HG03064 (cell line): ENCODE data around the gene WDR86.

ENCODE experiments used
- ATAC-seq: cut with Tn5 transposase; IDR thresholded peaks from one replicate; pipeline ENCODE4 v1.9.1; 2021; ENCODE audit warnings: low read depth; ENCODE audit not compliant: unreplicated experiment

Gene WDR86

DNA sequence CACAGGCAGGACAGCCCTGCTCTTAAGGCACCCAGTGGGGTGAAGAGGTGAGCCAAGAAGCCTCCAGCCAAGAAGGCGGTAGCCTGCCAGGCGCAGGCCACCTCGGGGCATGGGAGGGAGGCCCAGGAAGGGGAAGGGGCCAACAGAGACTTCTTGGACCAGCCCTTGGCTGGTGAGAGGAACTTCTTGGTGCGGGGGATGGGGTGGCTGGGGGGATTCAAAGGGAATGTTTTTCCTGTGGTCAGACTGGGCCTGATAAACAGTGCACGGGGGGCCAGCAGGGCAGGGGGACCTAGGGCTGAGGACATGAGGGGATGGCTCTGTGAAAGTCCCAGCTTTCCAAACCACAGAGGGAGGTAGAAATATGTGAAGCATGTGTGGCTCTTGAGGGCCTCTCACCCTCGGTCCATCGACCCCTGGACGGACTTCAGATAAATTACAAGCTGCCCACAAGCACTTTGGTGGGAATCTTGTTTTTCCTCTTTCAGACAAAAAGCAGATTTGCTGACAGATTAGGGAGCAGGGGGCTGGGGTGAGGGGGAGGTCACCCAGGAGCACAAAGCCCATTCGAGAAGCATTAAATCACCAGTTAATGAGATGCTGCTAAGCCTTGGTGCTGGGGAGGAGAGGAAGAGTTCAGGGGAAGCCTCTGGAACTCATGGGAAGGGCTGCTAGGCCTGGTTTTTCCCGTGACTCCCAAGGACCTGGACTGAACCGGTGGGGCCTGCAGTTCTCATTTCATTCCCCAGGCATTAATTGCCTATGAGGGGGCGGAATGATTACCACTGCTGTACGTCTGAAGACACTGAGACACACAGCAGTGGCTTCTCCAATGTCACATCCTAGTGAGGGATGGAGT lies 18.8 kb upstream of the WDR86 start:
- no peak for ATAC-seq

DNA sequence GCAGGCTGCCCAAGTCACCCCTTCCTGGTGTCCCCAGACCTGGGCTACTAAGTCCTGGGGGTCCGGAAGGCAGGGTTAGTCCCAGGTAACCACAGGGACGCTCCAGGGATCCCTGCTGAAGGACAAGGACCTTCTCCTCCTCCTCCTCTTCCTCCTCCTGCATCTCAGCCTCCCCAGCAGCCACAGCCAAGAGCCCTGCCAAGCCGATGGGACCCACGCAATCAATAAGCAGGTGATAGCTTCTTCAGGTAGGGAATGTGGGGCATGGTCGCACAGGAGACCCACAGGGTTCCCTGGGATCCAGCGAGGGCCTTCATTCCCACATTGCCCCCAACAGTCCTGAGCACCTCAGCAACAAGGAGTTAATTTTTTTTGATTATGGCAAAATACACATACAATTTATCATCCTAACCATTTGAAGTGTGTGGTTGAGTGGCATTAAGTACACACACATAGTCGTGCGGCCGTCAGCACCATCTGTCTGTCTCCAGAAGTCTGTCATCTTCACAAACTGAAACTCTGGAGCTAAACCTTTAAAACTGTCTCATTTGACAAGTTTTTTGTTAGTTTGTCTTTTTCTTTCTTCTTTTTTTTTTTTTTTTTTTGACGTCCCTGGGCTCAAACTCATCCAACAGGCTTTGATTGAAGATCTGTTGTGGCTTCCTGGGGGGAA lies 18.0 kb upstream of the WDR86 start:
- no peak for ATAC-seq

DNA sequence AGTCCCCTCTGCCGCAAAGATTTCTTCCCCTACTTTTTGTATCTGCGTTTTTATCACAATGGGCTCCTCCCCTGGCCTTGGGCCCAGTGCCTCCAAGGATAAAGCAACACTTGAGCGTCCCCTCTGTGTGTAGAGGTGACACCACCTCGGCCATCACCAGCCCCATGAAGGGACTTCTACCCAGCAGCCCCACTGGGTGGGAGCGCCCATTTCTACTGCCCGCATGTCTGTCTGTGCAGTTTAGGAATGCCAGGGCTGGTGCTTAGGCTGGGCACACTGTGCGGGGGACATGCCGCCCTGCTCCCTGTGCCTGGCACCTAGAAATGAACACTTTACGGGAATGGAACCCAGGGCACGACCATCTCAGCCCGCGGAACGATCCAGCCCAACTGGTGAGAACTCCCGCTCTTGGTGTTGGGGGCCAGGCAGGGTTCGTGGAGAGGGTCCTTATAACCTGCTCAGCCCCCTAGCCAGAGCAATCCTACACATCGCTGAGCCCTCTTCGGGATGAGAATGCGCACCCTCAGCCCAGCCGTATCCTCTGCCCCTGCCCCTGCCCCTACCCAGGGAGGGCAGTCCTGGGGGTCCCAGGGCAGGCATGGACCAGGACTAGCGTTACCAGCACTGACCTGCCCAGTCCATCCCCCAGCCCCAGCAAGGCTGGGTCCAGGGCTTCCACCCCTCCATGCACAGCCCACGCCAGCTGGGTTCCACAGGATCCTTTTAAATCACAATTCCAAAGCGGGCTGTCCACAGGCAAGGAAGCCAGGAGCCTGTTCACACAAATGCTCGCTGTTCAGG lies 17.3 kb upstream of the WDR86 start:
- no peak for ATAC-seq

DNA sequence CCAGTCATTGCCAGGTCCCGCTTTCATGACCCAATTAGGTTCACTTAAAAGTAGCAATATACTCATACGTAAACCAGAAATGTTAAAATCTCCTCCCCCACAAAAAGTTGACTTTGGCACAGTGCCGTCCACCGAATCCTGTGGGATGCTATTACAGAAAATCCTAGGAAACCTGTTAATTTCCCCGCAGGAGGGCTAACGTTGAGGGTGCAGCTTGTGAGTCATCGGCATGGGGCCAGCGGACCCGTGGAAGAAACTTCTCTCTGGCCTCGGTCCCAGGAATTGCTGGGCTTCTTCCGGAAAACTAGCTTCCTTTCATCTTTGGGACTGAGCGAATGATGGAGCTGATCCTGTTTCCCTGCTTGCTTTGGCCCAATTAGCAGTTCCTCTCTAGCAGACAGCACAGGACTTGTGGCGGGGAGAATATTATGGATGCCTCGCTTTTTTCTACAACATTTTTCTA lies 16.6 kb upstream of the WDR86 start:
- no peak for ATAC-seq

DNA sequence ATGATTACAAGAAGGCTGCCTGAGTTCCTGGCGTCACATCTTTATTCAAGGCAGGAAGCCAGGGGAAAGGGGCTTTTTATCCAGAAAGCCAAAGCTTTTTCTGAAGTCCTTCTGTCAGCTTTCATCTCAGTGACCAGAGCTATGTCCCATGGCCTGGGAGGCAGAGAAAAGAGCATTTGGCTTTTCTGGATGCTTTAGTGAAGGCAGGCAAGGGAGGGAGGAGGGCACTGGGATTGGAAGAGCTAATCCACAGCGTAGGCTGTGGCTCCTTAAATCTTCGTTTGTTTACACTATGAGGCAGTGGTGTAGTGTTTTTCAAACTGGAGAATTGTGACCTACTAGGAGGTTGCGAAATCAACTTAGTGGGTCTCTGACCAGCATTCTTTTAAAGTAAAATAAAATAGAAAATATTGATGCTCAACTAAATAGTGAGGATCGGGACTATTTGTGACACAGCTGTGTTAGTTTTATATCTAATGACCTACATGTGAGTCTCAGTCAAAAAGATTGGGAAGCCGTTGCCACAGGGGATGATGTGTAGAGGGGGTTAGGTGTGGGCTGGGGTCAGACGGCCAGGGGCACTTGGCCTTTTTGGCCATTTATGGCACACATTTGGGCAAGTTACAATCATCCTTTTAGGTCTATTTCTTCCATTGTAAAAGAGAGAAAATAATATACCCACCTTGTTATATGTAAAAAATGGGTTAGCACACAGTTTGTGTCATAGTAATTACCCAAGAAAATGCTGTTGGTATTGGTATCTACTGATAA lies 16.0 kb upstream of the WDR86 start:
- ATAC-seq = no peak

DNA sequence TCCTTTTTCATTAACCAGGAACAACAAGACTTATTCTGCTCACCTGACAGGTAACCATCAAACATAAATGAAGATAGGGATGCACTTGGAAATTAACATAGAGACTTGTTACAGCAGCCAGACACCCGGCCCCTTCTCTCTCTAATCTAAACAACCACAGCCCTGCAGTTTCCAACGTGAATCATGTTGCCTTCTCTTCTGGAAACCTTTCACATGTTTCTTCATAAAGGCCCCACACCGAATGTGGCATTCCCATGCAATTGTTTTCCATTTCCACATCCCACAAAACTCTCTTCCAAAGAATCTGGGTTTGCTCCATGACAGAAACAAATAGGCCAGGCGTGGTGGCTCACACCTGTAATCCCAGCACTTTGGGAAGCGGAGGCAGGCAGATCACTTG lies 15.0 kb upstream of the WDR86 start:
- ATAC-seq = no peak

DNA sequence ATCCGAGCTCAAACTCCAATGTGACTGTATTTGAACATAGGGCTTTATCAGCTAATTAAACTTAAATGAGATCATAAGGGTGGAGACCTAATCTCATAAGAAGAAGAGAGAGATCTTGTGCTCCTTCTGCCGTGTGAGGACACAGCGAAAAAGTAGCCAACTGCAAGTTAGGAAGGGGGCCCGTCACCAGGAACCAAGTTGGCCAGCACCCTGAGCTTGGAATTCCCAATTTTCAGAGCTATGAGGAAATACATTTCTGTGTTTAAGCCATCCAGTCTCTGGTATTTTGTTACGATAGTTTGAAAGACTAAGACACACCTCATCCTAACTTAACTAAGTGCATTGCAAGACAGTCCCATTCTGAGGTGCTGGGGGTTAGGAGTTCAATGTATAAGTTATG lies 14.1 kb upstream of the WDR86 start:
- no peak for ATAC-seq

DNA sequence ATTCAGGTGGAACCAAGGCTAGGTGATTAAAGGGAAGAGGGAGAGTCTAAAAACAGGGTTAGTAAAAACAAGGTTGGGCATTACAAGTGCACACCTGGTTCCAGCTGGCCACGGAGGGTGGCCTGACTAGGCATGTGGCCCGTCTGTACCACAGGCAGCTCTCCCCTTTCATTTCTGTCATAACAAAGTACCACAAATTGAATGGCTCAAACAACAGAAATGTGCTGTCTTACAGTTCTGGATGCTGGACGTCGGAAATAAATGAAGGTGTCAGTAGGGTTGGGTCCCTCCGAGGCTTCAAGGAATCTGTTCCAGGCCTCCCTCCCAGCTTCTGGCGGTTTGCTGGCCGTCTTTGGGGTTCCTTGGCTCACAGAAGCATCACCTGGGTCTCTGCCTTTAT lies 13.4 kb upstream of the WDR86 start:
- no peak for ATAC-seq

DNA sequence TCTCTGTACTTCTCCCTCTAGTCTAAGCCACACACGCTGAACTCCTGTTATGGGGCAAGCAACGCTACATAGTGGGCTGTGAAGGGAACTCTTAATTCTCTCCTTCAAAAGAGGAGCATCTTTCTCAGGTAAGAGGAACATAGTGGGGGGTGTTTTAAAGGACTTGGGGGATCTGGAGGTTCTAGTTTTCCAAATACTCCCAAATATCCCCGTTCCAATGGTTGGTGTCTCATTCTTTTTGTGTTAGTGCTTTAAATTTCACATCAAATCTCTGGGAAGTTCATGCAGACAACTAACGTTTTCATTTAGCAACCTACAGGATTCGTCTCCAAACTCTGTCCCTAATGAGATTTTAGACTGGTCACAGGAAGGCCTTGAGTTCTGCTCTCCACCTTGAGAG lies 12.4 kb upstream of the WDR86 start:
- ATAC-seq = no peak

DNA sequence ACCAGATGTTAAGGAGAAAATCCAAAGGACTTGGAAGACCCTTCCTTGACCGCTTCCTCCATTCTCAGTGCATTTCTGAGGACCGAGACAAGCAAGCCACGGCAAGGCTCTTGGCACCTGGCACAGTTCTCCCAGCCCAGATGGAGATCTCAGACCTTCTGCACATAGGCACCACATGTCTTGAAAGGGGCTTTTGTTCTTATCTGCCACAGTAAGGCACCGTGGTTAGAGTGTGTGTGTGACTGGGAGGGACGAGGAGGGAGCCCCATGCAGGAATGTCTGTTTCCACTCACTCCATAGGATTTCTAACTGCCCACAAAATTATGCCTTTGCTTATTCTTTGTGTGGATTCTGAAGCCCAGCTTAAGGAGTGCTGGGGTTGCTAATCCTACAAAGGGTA lies 10.3 kb upstream of the WDR86 start:
- no peak for ATAC-seq

DNA sequence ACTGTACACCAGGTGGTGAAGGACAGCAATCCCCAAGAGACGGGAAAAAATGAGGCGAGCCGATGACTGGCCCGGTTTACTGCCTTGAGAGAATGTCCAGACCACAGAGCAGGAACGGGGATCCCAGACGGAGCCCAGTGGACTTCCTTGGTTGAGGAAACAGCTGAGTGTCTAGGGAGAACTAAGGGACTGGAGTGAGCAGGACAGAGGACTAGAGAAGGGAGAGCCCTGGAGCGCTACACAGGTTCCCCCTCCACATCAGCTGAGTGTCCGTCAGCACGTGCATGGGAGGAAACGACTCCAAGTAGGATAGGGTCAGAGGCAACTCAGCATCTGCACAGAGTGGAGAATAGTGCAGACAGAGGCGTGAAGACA lies 7.1 kb upstream of the WDR86 start:
- ATAC-seq = no peak

DNA sequence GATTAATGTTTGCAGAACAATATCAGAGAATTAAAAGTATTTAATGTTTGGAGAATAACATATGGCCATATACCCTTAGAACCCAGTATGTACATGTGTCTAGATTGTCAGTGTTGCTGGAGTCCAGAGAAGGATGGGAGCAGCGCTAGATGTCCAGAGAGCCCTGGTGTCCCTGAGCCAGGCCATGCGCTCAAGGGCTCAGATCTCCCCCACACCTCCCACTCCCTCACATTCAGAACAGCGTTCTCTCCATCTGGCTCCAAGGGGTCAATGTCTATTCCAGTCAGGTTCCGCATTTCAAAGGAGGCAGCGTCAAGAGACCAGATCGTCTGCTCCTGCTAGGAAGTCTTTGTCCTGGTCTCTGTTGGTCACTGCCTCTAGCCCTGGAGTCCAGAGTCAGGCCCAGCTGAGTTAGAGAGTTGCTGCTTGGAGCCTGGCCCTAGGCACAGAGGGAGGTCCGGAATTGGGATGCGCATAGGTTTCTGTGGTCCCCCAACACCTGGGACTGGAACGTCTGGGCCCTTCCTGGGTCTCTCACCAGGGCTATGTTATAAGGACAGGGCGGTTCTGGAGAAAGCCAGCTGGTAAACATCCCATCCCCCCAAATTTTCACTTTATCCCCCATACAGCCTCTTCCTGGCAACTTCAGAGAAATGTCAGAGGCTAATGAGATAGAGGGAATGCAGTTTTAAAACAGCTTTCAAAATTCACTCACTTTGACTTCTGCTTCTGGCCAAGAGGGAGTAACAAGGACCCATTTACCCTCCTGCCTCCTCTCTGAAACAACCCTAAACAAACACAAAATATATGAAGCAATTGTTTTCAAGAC lies 6.5 kb upstream of the WDR86 start:
- no peak for ATAC-seq

DNA sequence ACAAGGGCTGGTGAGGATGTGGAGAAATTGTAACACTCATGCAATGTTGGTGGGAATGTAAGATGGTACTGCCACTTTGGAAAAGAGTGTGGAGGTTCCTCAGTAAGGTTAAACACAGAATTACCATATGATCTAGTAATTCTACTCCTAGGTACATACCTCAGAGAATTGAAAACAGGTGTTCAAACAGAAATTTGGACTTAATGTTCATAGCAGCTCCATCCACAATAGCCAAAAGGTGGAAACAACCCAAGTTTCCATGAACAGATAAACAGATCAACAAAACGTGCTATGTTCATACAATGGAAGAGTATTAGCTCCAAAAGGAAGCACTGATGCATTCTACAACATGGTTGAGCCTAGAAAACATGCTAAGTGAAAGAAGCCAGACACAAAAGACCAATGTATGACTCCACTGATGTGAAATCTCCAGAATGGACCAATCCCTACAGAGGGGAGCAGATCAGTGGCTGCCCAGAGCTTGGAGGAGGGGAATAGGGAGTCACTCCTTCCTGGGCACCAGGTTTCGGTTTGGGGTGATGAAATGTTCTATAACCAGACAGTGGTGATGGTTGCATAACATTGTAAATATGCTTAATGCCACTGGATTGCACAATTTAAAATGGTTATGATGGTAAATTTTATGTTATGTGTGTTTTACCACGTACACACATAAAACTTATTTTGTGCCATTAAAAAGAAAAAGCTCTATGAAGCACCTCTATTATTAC lies 5.7 kb upstream of the WDR86 start:
- no peak for ATAC-seq

DNA sequence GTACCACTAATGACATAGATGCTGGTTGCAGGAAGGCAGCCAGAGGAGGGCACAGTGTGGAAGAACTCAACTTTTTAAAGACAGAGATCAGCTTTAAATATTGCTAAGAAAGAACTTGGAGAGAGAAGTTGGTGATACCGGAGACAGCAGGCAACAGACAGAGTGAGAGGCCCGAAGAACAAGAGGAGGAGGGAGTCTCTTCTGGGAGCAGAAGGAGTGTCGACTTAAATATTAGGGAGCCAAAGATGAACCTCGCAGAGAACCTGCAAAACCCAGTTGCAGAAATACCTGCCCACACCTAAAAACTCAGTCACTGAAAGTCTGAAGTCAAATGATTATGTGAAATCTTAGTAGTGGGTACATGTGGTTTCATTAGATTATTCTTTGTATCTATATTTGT lies 3.4 kb upstream of the WDR86 start:
- no peak for ATAC-seq

DNA sequence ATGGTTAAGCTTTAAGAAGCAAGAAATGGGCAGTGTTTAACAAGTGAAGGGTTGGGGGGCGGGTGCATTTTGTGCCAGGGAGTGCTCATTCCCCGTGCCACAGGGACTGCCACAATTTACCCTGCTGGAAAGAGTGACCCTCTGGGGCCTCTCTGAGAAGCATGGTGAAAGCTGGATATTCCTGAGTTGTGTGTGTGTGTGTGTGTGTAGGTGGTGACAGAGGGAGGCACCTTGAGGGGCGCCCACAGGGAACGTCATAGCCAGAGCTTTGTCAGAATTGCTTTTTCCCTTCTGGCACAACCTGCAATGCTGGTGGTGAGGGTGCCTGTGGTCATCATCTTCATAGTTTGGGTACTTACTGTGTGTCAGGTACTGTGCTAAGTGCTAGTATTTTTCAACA lies 2.5 kb upstream of the WDR86 start:
- no peak for ATAC-seq

DNA sequence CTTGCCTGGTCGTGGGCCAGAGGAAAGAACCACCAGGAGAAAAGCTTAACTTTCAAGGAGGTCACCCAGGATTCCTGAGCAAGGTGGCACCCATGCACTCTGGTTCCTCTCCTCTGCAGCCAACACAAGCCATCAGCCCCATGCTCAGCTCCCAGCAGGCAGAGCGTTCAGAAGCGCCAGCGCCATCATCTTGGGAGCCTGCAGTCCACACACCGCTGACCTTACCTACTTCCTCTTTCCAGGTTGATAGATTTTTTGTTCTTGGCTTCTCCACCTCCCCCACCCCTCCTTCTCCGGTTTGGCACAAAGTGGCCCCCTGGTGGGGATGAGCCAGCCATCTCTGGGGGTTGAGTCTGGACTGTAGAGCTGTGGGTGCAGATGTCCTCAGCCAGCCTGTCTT lies 1.7 kb upstream of the WDR86 start:
- ATAC-seq = no peak

DNA sequence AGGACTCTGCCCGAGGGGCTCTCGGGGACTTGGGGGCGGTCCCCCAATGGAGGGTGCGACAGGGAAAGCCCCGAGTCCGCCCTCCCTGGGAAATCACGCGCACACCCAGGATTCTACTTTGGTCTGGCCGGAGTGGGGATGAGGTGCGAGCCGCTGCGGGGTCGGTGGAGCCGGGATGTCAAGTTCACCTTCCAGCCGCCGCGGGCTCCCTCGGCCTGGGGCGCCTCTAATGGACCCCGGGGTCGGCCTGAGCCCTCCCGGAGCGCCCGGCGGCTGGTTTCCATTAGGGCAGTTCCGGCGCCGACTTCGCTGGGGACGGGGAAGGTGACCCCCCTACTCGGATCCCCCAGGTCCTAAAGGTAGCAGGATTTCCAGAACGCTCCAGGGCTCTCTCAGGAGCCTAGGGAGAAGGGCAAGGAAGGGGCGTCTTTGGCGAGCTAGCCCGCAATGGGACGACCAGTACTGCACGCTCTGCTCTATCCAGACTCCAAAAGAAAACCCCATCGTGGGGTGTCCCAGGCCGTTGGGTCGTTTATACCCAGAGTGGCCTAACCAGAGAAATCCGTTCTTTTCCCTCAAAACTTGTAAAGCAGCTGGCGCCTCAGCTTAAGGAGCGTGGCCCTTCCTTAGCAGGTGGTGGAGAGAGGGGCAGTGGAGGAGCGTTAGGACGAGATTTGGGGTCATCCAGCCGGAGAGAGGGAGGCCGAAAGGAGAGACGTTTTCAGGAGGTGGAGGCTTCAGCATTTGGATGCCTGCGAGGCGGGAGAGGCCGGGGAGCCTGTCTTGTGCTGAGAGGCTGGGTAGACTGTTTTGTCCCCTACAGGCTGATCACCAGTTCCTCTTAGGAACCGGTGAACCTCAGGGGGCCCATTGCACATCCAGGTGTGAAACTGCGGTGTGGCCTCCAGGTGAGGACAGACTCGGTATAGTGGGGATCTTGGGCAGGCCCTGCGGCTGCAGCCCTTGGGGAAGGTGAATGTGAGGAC lies 860 bp upstream of the WDR86 start:
- no peak for ATAC-seq
